ENCODE measurements around the gene PROSER3. TPM values are rescaled to one million over a fixed set of nuclear protein-coding genes. Genes with fewer than 3 reads are reported as not detected.

Gene PROSER3
- total RNA-seq, 4 donors from 2014 or later, result 14.2 to 32.7 (median 19.9) TPM

DNA sequence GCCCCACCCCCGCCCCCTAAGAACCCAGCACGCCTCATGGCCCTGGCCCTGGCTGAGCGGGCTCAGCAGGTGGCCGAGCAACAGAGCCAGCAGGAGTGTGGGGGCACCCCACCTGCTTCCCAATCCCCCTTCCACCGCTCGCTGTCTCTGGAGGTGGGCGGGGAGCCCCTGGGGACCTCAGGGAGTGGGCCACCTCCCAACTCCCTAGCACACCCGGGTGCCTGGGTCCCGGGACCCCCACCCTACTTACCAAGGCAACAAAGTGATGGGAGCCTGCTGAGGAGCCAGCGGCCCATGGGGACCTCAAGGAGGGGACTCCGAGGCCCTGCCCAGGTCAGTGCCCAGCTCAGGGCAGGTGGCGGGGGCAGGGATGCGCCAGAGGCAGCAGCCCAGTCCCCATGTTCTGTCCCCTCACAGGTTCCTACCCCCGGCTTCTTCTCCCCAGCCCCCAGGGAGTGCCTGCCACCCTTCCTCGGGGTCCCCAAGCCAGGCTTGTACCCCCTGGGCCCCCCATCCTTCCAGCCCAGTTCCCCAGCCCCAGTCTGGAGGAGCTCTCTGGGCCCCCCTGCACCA is 29.3 kb downstream of the PROSER3 start:
- Histone ChIP-seq H3K27ac (no peak overlapping the region), H3K4me3 (no peak overlapping the region), H3K4me1 (no peaks in the 10 kb centered on the region), H3K27me3 (no peaks in the 10 kb centered on the region), H3K36me3 (peaks cover 0 to 61% (median 0%) of the 10 kb centered on the region in 3 donors), H3K9me3 (no peaks in the 10 kb centered on the region)
- WGBS, 2 donors, result 89 to 94% methylated on average over 9 to 14 of the region's 15 CpGs
- no peak for DNase-seq (ENCODE audit: low spot score in 2 of 2)
- TF ChIP-seq, protein P1, sequence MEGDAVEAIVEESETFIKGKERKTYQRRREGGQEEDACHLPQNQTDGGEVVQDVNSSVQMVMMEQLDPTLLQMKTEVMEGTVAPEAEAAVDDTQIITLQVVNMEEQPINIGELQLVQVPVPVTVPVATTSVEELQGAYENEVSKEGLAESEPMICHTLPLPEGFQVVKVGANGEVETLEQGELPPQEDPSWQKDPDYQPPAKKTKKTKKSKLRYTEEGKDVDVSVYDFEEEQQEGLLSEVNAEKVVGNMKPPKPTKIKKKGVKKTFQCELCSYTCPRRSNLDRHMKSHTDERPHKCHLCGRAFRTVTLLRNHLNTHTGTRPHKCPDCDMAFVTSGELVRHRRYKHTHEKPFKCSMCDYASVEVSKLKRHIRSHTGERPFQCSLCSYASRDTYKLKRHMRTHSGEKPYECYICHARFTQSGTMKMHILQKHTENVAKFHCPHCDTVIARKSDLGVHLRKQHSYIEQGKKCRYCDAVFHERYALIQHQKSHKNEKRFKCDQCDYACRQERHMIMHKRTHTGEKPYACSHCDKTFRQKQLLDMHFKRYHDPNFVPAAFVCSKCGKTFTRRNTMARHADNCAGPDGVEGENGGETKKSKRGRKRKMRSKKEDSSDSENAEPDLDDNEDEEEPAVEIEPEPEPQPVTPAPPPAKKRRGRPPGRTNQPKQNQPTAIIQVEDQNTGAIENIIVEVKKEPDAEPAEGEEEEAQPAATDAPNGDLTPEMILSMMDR (IDR thresholded peaks at IDR 0.05), result no peak
- TF ChIP-seq POLR2A (IDR thresholded peaks at IDR 0.05) (no peak), EP300 (IDR thresholded peaks at IDR 0.05) (no peak)

DNA sequence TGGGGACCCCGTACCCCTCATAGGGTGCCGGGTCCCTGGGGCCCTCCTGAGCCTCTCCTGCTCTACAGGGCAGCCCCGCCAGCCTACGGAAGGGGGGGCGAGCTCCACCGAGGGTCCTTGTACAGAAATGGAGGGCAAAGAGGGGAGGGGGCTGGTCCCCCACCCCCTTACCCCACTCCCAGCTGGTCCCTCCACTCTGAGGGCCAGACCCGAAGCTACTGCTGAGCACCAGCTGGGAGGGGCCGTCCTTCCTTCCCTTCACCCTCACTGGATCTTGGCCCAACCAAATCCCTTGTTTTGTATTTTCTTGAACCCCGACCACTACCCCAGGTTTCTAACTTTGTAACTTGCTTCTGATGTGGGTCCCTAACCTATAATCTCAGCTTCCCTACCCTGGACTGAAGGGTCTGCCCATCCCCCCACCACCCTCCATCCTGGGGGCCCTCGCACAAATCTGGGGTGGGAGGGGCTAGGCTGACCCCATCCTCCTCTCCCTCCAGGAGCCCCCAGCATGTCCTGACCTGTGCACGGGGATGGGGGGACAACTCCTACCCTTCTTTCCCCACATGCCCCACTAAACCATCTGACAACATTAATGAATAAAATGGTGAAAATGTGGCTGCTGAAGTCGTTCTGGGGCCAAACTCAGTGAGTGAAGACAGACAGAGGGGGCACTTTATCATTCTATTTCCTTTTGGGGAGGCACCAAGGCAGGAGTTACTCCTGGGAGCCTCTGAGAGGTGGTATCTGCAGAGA is 30.4 kb downstream of the PROSER3 start:
- TF ChIP-seq POLR2A (IDR thresholded peaks at IDR 0.05), result no peak
- TF ChIP-seq, protein P1 (IDR thresholded peaks at IDR 0.05), result no peak
- no peak for TF ChIP-seq EP300 (IDR thresholded peaks at IDR 0.05)
- 72 to 75% methylated on average over 12 of the region's 12 CpGs for WGBS, 2 donors
- Histone ChIP-seq H3K9me3 (no peaks in the 10 kb centered on the region), H3K4me1 (no peaks in the 10 kb centered on the region), H3K27ac (no peak overlapping the region), H3K27me3 (no peaks in the 10 kb centered on the region), H3K4me3 (no peak overlapping the region), H3K36me3 (peaks cover 0 to 50% (median 0%) of the 10 kb centered on the region in 3 donors)
- no peak for DNase-seq (ENCODE audit: low spot score in 2 of 2)

DNA sequence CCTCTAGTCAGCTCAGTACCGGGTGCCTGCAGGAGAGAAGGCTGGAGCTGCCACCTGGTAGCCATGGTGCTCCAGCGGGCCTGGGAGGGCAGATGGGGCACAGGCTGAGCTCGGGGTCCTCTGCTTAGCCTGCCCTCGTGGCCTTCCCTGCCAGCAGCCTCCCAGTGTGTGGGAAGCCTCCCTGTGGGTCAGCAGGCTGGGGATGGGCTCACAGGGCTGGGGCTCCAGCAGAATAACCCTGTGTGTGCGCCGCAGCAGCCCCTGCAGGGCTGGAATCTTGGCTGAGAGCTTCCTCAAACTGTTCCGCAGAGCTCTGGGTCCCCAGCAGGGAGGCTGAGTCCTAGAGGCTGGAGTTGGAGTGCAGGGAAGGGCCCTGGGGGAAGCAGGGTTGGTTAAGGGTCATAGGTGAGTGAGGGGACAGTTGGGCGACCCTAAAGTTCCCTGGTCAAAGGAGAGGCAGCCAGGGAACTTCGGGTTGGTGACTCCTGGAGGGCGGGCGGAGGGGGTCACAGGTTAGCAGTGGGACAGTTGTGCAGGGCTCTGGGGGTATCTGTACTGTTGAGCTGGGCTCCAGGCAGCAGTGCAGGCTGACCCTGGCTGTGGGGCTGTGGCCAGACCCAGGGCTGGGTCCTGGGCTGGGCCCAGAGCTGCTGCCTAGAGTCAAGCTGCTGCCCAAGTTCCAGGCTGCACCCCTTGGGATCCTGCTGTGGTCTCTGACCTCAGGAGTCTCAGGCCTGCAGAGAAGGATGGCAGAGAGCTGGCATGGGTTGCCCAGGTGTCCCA is 31.4 kb downstream of the PROSER3 start:
- H3K4me1 ChIP-seq, result no peaks in the 10 kb centered on the region
- H3K27ac ChIP-seq, result no peak overlapping the region
- DNase-seq (ENCODE audit: low spot score in 2 of 2), result no peak
- H3K36me3 ChIP-seq, result peaks cover 0 to 40% (median 0%) of the 10 kb centered on the region in 3 donors
- no peak for TF ChIP-seq POLR2A (IDR thresholded peaks at IDR 0.05)
- TF ChIP-seq, protein P1 (IDR thresholded peaks at IDR 0.05), result no peak
- no peak for TF ChIP-seq EP300 (IDR thresholded peaks at IDR 0.05)
- no peaks in the 10 kb centered on the region for H3K9me3 ChIP-seq
- no peak overlapping the region for H3K4me3 ChIP-seq
- H3K27me3 ChIP-seq, result no peaks in the 10 kb centered on the region
- 75 to 82% methylated on average over 9 to 10 of the region's 11 CpGs for WGBS, 2 donors

DNA sequence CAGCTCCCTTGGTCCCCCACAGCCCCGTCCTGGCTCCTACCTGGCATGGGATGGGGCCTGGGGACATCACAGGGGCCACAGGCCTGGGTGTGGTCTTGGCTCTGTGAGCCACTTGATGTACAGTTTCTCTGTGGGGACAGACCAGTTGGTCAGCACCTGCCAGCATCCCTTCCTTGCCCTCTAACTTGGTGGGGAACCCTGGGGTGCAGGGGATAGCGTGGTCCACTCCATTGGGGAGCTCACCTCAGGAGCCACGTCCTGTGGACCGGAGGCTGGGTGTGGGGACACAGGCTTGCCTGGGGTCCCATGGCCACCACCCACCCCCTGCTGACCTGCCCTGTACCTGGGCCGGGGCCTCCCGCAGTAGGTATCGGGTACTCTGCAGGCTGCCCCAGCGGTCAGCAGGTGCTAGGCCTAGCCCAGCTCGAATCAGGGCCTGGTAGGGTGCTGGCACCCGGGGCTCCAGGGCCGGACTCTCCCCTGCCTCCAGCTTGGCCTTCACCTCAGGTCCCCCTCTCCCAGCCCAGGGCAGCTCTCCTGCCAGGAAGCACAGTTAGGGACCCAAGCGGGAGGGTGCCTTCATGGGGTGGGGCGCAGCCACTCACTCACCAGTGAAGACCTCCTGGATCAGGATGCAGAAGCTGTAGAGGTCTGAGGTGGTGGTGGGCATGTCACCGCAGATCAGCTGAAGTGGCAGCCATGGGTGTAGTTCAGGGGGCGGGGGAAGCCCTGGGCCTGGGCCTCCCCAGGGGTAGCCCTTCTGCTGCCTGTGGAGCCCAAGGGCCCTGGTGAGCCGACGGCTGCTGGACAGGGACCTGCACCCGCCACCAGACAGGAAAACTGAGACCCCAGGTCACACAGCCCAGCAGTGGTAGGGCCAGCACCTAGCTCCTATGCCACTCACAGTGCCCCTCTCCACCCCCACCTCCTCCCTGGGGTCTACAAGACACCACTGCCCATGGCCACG is 32.3 kb downstream of the PROSER3 start:
- no peaks in the 10 kb centered on the region for H3K27me3 ChIP-seq
- no peak for DNase-seq (ENCODE audit: low spot score in 2 of 2)
- no peaks in the 10 kb centered on the region for H3K9me3 ChIP-seq
- peaks cover 0 to 31% (median 0%) of the 10 kb centered on the region in 3 donors for H3K36me3 ChIP-seq
- H3K27ac ChIP-seq, result no peak overlapping the region
- H3K4me1 ChIP-seq, result no peaks in the 10 kb centered on the region
- TF ChIP-seq POLR2A (IDR thresholded peaks at IDR 0.05) (no peak), EP300 (IDR thresholded peaks at IDR 0.05) (no peak)
- TF ChIP-seq, protein P1 (IDR thresholded peaks at IDR 0.05), result no peak
- 72 to 79% methylated on average over 10 to 12 of the region's 19 CpGs for WGBS, 2 donors
- no peak overlapping the region for H3K4me3 ChIP-seq

All from tibial nerve (tissue), 4 donors.